Fibroblast of skin of back (primary cell): ENCODE data around the gene TMEM40.
A peak's percentile ranks its signal among the peaks of the same experiment; 100 is the strongest.

Experiments
- DNase-seq: peaks from one replicate; pipeline ENCODE4 v3.0.0-alpha.2; 2013

TMEM40 gene

GRCh38 chr3:12750658-12751071, 8.4 kb downstream of the TMEM40 start:
- DNase-seq: peak; percentile 71

- DNase-seq: peak; percentile 78
Measured at GRCh38 chr3:12750223-12750622, 8.8 kb downstream of the TMEM40 start.

- no peak for DNase-seq
Measured at GRCh38 chr3:12748477-12748876, 10.6 kb downstream of the TMEM40 start.

DNA sequence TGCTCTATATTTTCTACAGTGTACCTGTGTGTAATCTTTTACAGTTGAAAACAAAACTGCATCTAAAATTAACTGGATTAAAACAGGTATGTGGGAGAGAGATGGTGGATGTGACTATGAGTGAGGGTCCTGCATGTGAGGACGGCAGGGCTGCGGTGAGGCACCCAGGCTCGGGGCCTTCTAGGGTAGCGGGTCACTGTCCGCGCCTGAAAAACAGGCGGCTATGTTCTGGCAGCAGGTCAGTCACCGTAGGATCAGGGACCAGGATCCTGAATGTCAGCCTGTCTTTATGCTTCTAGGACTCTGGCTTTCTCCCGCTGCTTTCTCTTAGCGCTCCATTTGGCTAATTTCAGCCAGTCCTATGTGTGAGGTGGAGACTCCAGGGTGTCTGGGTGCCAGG, 12.6 kb downstream of the TMEM40 start:
- DNase-seq: no peak

DNA sequence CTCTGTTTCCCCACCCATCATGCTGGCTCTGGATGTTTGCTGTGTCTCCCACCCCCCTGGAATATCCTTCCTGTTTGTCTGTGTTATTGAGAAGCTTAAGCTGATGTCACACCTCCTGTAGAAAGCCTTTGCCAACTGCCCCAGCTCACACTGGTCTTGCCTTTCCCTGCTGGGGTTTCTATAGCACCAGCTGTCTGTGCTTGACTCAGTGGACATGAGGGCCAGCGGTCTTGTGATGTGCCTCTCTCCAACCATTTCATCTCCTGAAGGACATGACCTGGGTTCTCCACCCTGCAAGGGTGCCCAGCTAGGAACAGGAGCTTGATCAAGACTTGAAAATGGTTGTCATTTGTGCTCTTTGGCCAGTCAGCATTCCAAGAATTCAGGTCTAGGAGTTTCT, 14.7 kb downstream of the TMEM40 start:
- DNase-seq: no peak

- DNase-seq: no peak
Measured at GRCh38 chr3:12743583-12743982, 15.5 kb downstream of the TMEM40 start.

GRCh38 chr3:12742330-12743107, 16.5 kb downstream of the TMEM40 start:
- no peak for DNase-seq

GRCh38 chr3:12741209-12741608, 17.9 kb downstream of the TMEM40 start:
- DNase-seq: no peak

DNA sequence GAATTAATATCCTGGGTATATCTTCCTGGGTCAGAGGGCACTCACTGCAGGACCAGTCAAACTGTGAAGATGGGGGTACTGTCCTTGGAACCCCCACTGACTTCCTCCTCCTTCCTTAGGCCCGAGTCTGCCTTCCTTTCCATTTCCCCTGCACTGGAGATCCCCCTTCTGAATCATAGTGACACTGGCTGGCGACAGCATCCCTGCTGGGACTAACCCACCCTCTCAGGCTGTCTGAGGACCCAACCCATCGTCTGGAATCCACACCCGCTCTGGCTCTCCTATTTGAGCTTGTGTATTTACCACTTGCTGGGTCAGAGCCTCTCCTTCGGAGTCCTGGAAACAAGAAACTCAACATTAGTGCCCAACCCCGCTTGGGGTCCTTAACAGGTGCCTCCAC, 21.2 kb downstream of the TMEM40 start:
- DNase-seq: no peak

DNA sequence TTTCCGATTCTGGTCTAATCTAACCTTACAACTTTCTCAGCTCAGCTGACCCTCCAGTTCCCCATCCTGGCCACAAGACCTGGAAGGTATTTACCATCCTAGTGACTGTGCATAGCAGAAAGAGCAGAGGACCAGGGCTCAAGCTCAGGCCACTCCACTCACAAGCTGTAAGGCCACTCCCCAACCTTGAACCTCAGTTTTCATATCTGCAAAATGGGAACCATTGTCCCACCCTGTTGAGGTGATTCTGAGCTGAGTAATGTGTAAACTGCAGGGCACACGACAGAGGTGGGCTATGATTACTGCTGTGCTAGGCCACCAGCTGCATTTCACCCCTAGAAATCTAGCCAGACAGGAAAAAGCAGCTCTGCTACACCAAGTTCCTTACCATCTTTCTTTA, 21.7 kb downstream of the TMEM40 start:
- no peak for DNase-seq

GRCh38 chr3:12734960-12735359, 24.1 kb downstream of the TMEM40 start:
- DNase-seq: no peak

DNA sequence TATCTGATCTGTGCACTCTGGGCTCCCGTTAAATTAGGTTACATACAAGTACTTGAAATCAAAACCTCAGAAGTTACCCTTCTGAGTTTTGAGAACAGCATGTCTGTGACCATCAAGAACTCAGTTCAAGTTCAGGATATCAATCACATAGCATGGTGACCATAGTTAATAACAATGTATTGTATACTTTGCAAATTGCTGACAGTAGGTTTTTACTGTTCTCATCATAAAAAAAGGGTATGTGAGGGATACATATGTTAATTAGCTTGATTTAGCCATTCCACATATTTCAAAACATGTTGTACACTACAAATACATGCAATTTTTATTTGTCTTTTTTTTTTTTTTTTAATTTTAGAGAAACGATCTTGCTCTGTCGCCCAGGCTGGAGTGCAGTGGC, 25.5 kb downstream of the TMEM40 start:
- no peak for DNase-seq

- peak; percentile 47 for DNase-seq
Measured at GRCh38 chr3:12730506-12731242, 28.4 kb downstream of the TMEM40 start.

- DNase-seq: peak; percentile 34
Measured at GRCh38 chr3:12729051-12729651, 29.9 kb downstream of the TMEM40 start.

DNA sequence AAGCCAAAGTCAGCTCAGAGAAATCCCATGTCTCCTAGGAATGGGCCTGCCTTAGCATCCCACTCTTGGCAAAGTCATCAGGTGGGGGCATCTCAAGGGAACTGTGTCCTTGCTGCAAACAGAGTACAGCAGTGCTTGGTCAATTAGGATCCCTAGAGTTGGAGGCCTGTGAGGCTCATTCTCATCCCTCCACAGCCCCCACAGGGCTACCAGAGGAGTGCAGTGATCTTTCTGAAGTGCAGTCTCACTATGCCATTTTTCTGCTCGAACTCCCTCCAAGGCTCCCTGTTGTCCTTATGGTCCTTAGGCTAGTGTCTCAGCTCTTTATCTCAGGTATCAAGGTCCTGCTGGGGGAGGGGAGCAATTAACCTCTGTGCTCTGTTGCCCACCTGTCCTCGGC, 31.1 kb downstream of the TMEM40 start:
- DNase-seq: no peak

DNA sequence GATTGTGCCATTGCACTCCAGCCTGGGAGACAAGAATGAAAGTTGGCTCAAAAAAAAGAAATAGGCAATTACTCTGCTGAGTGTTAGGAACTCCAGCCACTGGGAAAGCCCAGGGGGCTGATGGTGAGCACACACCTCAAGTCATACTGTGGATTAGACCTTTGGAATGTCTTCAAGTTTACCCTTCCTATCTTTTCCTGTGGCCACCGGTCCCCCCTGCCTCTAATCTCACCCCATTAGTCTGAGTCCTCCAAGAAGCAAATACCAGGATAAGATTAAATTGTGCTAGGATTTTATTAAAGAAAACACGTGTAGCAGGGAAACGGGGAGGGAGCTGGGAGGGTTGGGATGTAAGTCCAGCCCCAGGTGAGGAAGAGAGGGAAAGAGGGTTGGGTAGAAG, 31.6 kb downstream of the TMEM40 start:
- DNase-seq: no peak

GRCh38 chr3:12725436-12725835, 33.6 kb downstream of the TMEM40 start:
- DNase-seq: no peak

- DNase-seq: no peak
Measured at GRCh38 chr3:12724794-12725193, 34.3 kb downstream of the TMEM40 start.

GRCh38 chr3:12723362-12723761, 35.7 kb downstream of the TMEM40 start:
- peak; percentile 41 for DNase-seq

DNA sequence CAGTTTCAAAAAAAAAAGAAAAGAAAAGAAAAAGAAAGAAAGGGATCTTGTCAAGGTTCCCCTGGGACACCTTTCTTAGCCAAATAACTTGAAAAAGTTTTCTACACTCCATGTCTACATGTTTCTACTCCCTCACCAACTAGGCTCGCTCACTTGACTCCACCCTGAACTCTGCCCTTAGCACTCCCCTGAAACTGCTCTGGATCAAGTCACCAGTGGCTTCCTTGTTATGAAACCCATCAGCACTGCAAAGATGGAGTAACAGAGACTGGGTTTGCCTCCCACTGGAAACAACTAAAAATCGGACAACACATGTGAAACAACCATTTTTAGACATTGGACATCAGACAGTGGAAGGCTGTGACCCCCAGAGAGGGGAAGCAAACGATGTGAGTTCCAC, 36.8 kb downstream of the TMEM40 start:
- DNase-seq: no peak

DNA sequence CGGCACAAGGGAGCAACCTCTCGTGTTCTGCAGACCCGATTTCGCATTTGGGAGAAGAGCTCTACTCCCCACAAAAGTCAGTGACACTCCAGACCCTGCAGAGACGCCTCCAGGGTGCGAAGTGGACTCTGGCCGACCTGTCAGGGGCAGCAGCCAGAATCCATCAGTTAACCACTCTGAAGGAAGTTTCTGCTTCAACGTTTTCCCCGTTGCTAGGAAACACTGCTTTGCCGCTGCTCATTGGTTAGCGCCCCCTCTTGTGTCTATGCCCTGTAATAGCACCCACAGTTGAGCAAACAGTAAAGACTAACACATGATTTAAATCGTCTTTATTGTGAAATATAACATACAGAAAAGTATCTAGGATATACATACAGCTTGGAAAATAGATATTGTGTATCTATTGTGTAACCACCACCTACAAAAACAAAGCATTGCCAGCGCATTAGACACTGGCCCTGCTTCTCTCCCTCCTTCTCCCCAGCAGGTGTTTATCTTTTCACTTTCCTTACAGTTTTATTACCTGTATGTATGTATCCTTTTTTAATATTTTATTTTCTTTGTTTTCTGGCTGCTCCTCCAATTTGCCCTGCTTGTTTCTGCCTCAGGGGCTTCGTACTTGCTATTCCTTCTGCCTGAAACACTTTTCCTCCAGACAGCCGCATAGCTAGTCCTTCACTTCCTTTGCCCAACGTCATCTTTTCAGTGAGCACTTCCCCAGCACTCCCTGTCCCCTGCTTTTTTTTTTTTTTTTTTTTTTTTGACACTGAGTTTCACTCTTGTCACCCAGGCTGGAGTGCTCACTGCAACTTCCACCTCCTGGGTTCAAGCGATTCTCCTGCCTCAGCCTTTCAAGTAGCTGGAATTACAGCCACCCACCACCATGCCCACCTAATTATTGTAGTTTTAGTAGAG, 38.8 kb downstream of the TMEM40 start:
- peak; percentile 82 for DNase-seq

- no peak for DNase-seq
Measured at GRCh38 chr3:12719541-12719940, 39.5 kb downstream of the TMEM40 start.
